Ishikawa (cell line): ENCODE results near the gene TMEM35B.

Experiments used
- CEBPB ChIP-seq: IDR thresholded peaks from 2 replicates; pipeline ENCODE4 v1.6.1; 2012
- CREB1 ChIP-seq: IDR thresholded peaks from 2 replicates; pipeline ENCODE4 v1.6.1; 2012; ENCODE audit warnings: low read depth
- EGR1 ChIP-seq: IDR thresholded peaks from 2 replicates; pipeline ENCODE4 v1.6.1; 2012
- EP300 ChIP-seq: IDR thresholded peaks from 2 replicates; pipeline ENCODE4 v1.6.1; 2012; ENCODE audit warnings: borderline replicate concordance
- FOXM1 ChIP-seq: IDR thresholded peaks from 2 replicates; pipeline ENCODE4 v1.6.1; 2012; ENCODE audit warnings: low read depth, borderline replicate concordance
- MAX ChIP-seq: IDR thresholded peaks from 2 replicates; pipeline ENCODE4 v1.6.1; 2012
- NFIC ChIP-seq: IDR thresholded peaks from 2 replicates; pipeline ENCODE4 v1.6.1; 2012
- RAD21 ChIP-seq: IDR thresholded peaks from 2 replicates; pipeline ENCODE4 v1.6.1; 2012; ENCODE audit warnings: low read depth
- REST ChIP-seq: IDR thresholded peaks from 2 replicates; pipeline ENCODE4 v1.6.1; 2012; ENCODE audit warnings: low read depth, mild to moderate bottlenecking
- TAF1 ChIP-seq: IDR thresholded peaks from 2 replicates; pipeline ENCODE4 v1.6.1; 2012; ENCODE audit warnings: low read depth, mild to moderate bottlenecking
- TCF12 ChIP-seq: IDR thresholded peaks from 2 replicates; pipeline ENCODE4 v1.6.1; 2012; ENCODE audit warnings: low read depth
- TEAD4 ChIP-seq: IDR thresholded peaks from 2 replicates; pipeline ENCODE4 v1.6.1; 2012
- USF1 ChIP-seq: IDR thresholded peaks from 2 replicates; pipeline ENCODE4 v1.6.1; 2012
- YY1 ChIP-seq: IDR thresholded peaks from 2 replicates; pipeline ENCODE4 v1.6.1; 2012; ENCODE audit warnings: low read depth
- ZBTB7A ChIP-seq: IDR thresholded peaks from 2 replicates; pipeline ENCODE4 v1.6.1; 2012; ENCODE audit warnings: low read depth

Gene TMEM35B

GRCh38 chr1:35030338-35030737 lies 45.2 kb upstream of the TMEM35B start:
- TF ChIP-seq NFIC (no peak), ZBTB7A (no peak), YY1 (no peak), EP300 (no peak), FOXM1 (no peak), TCF12 (no peak), CREB1 (no peak), RAD21 (no peak), TAF1 (no peak), TEAD4 (no peak), REST (no peak), USF1 (no peak), MAX (no peak), CEBPB (no peak), EGR1 (no peak)

- no peak for TF ChIP-seq REST
- TF ChIP-seq USF1, result no peak
- TF ChIP-seq EGR1, result no peak
- no peak for TF ChIP-seq ZBTB7A
- TF ChIP-seq TEAD4, result no peak
- TF ChIP-seq NFIC, result no peak
- TF ChIP-seq CREB1, result no peak
- no peak for TF ChIP-seq TAF1
- TF ChIP-seq MAX, result no peak
- TF ChIP-seq TCF12, result no peak
- no peak for TF ChIP-seq CEBPB
- TF ChIP-seq RAD21, result no peak
- no peak for TF ChIP-seq EP300
- TF ChIP-seq YY1, result no peak
- no peak for TF ChIP-seq FOXM1
These were observed 44.6 kb upstream of the TMEM35B start for GRCh38 chr1:35029761-35030160.

GRCh38 chr1:35016406-35016805 lies 31.3 kb upstream of the TMEM35B start:
- TF ChIP-seq CREB1 (no peak), MAX (no peak), EP300 (no peak), CEBPB (no peak), ZBTB7A (no peak), TEAD4 (no peak), FOXM1 (no peak), TCF12 (no peak), RAD21 (no peak)

- TF ChIP-seq TAF1 (no peak), ZBTB7A (no peak), CEBPB (no peak)
These were observed 29.3 kb upstream of the TMEM35B start for GRCh38 chr1:35014486-35014885.

GRCh38 chr1:35005711-35006110 lies 20.6 kb upstream of the TMEM35B start:
- TF ChIP-seq REST (no peak), CREB1 (no peak), MAX (no peak), CEBPB (no peak), ZBTB7A (no peak), NFIC (no peak)
